Naive thymus-derived CD8-positive, alpha-beta T cell (primary cell): ENCODE measurements around the gene SORCS2. TPM values are rescaled to one million over a fixed set of nuclear protein-coding genes. Genes with fewer than 3 reads are reported as not detected.
"Not testable (repeated sequence)": the region's sequence is repeated elsewhere in the genome, so short reads cannot be mapped to it uniquely, and the experiment has no call there.

Source experiments
- ATAC-seq, 2 donors: fragments of 150-1000 bp; cut with Tn5 transposase in 1 of 2; sonication (Bioruptor Pico), chemical (Tn5 transposase) in 1 of 2; 1 replicate in 1 of 2; 2 replicates in 1 of 2; pipeline ENCODE4 v1.10.0; 2021; ENCODE audit warnings: mild to moderate bottlenecking in 2 of 2, moderate library complexity in 2 of 2
- POLR2A ChIA-PET: fragments of 350-600 bp; sonication (Branson Sonifier 250); formaldehyde crosslinking; loops from one replicate; lab custom pipeline; 2021; ENCODE audit warnings: antibody characterized with exemption; lab: Charles Lee
- DNase-seq, 10 donors: peaks; one replicate each; pipeline versions ENCODE4 v3.0.0 to v3.0.0-alpha.2; 2020 to 2022
- H3K27ac Mint-ChIP-seq, 10 donors: one replicate each; pipeline ENCODE4 v1.8.0; 2020 to 2022; ENCODE audit warnings: mild to moderate bottlenecking in 10 of 10, mixed read lengths in 10 of 10, moderate library complexity in 4 of 10, inconsistent platforms in 1 of 10
- H3K27me3 Mint-ChIP-seq, 5 donors: one replicate each; pipeline ENCODE4 v1.8.0; 2021 to 2022; ENCODE audit warnings: mixed read lengths in 5 of 5
- H3K36me3 Mint-ChIP-seq, 3 donors: one replicate each; pipeline ENCODE4 v1.8.0; 2020 to 2022; ENCODE audit warnings: mixed read lengths in 3 of 3, mild to moderate bottlenecking in 2 of 3, inconsistent platforms in 1 of 3
- H3K4me1 Mint-ChIP-seq, 4 donors: one replicate each; pipeline ENCODE4 v1.8.0; 2021 to 2022; ENCODE audit warnings: mixed read lengths in 4 of 4
- H3K4me3 Mint-ChIP-seq, 10 donors: one replicate each; pipeline ENCODE4 v1.8.0; 2020 to 2022; ENCODE audit warnings: mild to moderate bottlenecking in 10 of 10, mixed read lengths in 10 of 10, moderate library complexity in 6 of 10, inconsistent platforms in 1 of 10
- H3K9me3 Mint-ChIP-seq, 9 donors: one replicate each; pipeline ENCODE4 v1.8.0; 2020 to 2022; ENCODE audit warnings: mixed read lengths in 9 of 9, mild to moderate bottlenecking in 3 of 9, inconsistent platforms in 1 of 9, moderate library complexity in 1 of 9
- polyA plus RNA-seq, 3 donors: library from polyadenylated mRNA; unstranded; fragments of 300-500 nt; fragmentation: Illumina TruSeq; gene quantifications; one replicate each; pipeline ENCODE4 v1.2.3, GENCODE V29; 2021
- total RNA-seq, 8 experiments: library from RNA in 2 of 8; stranded (reverse) in 2 of 8; gene quantifications; one replicate each; pipeline ENCODE4 v1.2.3 and lab custom pipeline; 2021 to 2026

The SORCS2 gene
- total and polyA plus RNA-seq, 5 experiments from 2014 or later: not detected

DNA sequence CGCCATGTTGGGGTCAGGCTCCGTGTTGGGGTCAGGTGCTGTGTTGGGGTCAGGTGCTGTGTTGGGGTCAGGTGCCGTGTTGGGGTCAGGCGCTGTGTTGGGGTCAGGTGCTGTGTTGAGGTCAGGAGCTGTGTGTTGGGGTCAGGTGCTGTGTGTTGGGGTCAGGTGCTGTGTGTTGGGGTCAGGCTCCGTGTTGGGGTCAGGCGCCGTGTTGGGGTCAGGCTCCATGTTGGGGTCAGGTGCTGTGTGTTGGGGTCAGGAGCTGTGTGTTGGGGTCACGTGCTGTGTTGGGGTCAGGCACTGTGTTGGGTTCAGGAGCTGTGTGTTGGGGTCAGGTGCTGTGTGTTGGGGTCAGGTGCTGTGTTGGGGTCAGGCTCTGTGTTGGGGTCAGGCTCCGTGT lies 260.5 kb downstream of the SORCS2 start:
- H3K27ac Mint-ChIP-seq: peak overlapping the region in 1 of 10 donors; percentile 58
- POLR2A ChIA-PET: not testable (repeated sequence)

DNA sequence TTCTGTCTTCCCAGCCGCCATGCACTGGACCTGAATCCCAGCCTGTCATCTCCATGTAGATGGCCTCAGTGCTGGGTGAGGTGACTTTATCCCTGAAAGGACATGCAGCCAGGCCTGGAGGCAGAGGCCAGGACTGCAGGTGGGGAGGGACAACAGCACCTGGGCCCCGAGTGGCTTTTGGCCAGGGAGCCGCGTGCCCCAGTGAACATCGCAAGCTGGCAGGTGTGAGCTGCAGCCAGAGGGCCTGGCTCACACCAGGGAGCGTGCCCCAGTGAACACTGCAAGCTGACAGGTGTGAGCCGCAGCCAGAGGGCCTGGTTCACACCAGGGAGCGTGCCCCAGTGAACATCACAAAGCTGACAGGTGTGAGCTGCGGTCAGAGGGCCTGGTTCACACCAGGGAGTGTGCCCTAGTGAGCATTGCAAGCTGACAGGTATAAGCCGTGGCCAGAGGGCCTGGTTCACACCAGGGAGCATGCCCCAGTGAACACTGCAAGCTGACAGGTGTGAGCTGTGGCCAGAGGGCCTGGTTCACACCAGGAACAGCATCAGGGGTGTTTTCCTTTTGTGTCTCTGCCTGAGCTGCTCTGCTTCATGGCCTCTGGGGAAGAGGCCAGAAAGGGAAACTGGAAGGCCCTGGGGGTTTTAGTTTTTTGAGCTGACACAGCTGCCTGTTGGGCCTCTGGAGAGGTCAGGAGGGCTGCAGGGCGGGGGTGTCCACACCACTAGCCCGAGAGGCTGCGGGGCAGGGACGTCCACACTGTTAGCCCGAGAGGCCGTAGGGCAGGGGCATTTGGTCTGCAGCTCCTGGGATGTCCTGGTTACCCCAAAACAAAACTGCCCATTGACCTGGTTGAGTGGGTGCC lies 265.1 kb downstream of the SORCS2 start:
- no peak overlapping the region for H3K4me3 Mint-ChIP-seq
- DNase-seq (no peak), ATAC-seq (no peak)
- H3K9me3 Mint-ChIP-seq: peaks cover 0 to 2% (median 0%) of the 10 kb centered on the region in 9 donors
- peak overlapping the region in 1 of 10 donors; percentile 53 for H3K27ac Mint-ChIP-seq
- no peaks in the 10 kb centered on the region for H3K36me3 Mint-ChIP-seq
- H3K27me3 Mint-ChIP-seq: peaks cover 0 to 28% (median 11%) of the 10 kb centered on the region in 5 donors
- no peaks in the 10 kb centered on the region for H3K4me1 Mint-ChIP-seq
- POLR2A ChIA-PET: no interaction called here

More for the DNA sequence above, 260.5 kb downstream of the SORCS2 start:
- H3K27me3 Mint-ChIP-seq, H3K4me3 Mint-ChIP-seq, ATAC-seq, H3K9me3 Mint-ChIP-seq, H3K36me3 Mint-ChIP-seq, H3K4me1 Mint-ChIP-seq, DNase-seq: not testable (repeated sequence)

DNA sequence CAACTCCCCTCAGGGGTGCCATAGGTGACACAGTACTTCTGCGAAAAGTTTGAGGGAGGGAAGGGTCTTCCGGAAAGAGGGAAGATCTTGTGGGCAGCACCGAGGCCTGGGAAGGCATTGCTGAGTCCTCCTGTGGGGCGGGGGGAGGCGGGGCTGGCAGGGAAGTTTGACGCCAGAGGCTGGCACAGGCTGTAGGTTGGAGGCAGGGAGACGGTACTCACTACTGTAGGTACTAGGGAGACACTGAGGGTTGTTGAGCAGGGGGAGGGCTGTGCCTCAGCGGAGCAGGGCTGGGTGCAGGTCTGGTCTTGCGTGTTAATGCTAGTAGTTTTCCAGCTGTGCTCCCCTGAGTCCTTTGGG lies 265.7 kb downstream of the SORCS2 start:
- Mint-ChIP-seq H3K27ac (peak overlapping the region in 1 of 10 donors; percentile 53), H3K4me1 (no peaks in the 10 kb centered on the region), H3K36me3 (no peaks in the 10 kb centered on the region), H3K9me3 (peaks cover 0 to 2% (median 0%) of the 10 kb centered on the region in 9 donors), H3K27me3 (peaks cover 0 to 28% (median 7%) of the 10 kb centered on the region in 5 donors), H3K4me3 (no peak overlapping the region)
- POLR2A ChIA-PET: no interaction called here
- DNase-seq (no peak), ATAC-seq (no peak)

DNA sequence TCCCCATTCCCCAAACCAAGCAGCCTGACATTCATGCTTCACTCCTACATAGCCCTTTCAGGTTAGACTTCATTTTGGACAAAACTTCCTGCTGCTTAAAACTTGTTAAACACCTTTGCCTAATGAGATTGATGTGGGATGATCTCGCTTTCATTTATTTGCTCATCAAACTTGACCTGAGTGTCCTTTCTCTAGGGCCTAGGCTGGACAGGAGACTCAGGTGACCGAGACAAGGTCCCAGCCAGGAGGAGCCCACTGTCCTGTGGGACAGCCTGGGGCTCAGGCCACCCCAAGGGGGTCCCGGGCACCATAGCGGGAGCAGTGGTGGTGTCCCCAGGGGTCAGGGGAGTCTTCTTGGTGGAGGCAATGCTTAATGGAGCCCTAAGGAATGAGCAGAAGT lies 266.1 kb downstream of the SORCS2 start:
- Mint-ChIP-seq H3K9me3 (peaks cover 0 to 2% (median 0%) of the 10 kb centered on the region in 9 donors), H3K27ac (no peak overlapping the region), H3K4me3 (no peak overlapping the region), H3K4me1 (no peaks in the 10 kb centered on the region), H3K36me3 (no peaks in the 10 kb centered on the region), H3K27me3 (peaks cover 0 to 28% (median 7%) of the 10 kb centered on the region in 5 donors)
- DNase-seq (no peak), ATAC-seq (no peak)
- POLR2A ChIA-PET: no interaction called here

DNA sequence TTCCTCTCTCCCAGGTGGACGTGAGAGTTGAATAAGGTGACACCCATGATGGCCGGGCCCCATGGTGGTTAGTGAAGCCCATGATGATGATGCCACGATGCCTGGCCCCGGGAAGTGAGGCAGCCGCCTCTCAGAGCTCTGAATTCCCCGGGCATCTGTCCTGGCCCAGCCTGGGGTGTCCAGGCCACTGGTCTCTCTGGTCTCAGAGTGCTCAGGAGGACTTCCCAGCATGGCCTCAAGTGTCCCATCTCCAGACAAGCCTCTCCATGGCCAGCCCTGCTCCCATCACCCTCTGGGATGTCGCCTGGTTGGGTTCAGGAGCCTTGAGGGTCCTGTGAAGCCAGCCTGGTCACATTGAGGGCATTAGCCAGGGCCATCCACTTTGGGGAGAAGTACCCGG lies 267.1 kb downstream of the SORCS2 start:
- Mint-ChIP-seq H3K4me1 (no peaks in the 10 kb centered on the region), H3K27ac (peak overlapping the region in 1 of 10 donors; percentile 9), H3K27me3 (peaks cover 0 to 28% (median 7%) of the 10 kb centered on the region in 5 donors), H3K4me3 (no peak overlapping the region), H3K9me3 (peaks cover 0 to 3% (median 0%) of the 10 kb centered on the region in 9 donors), H3K36me3 (no peaks in the 10 kb centered on the region)
- no peak for DNase-seq
- ATAC-seq: no peak
- POLR2A ChIA-PET: no interaction called here

DNA sequence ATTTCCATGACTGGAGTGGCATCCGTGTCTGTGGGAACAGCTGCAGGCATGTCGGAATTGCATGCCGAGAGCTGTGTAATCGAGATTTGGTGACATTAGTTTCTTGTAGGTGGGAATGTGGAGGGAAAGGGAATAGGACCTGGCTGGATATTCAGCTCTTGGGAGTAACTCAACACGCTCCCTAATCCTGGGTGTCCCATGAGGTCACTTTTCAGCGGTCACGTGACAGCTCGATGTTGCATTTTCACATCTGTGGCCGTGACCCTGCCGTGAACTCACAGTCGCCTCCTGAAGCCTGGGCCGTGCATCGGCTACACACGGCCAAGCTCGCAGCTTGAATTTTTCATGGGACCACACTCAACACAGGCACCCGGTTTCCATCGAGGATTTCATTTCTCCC lies 268.2 kb downstream of the SORCS2 start:
- Mint-ChIP-seq H3K27ac (peak overlapping the region in 1 of 10 donors; percentile 49), H3K4me1 (no peaks in the 10 kb centered on the region), H3K27me3 (peaks cover 0 to 22% (median 7%) of the 10 kb centered on the region in 5 donors), H3K9me3 (peaks cover 0 to 3% (median 0%) of the 10 kb centered on the region in 9 donors), H3K36me3 (no peaks in the 10 kb centered on the region), H3K4me3 (no peak overlapping the region)
- POLR2A ChIA-PET: no interaction called here
- ATAC-seq (no peak), DNase-seq (no peak)

DNA sequence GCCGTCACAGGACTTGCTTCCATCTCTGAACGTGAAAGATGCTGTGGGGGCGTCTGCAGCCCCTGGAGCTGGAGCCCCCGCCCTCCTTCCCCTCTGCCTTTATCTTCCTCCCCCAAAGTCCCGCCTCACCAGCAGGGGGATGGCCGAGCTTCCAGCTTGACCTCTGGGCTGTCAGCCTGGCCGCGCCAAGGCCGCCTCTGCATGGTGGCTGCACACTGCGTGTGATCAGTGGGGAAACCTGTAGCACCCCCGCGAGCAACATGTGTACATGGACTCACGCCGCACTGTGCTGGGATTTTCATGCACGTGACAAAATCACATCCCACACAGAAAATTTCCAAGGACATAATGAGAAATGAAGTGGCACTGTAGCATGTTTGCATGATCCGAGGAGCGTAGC lies 268.9 kb downstream of the SORCS2 start:
- Mint-ChIP-seq H3K27me3 (peaks cover 0 to 19% (median 7%) of the 10 kb centered on the region in 5 donors), H3K36me3 (no peaks in the 10 kb centered on the region), H3K4me1 (no peaks in the 10 kb centered on the region), H3K27ac (no peak overlapping the region), H3K9me3 (peaks cover 0 to 4% (median 1%) of the 10 kb centered on the region in 9 donors), H3K4me3 (no peak overlapping the region)
- POLR2A ChIA-PET: no interaction called here
- ATAC-seq (no peak), DNase-seq (no peak)

DNA sequence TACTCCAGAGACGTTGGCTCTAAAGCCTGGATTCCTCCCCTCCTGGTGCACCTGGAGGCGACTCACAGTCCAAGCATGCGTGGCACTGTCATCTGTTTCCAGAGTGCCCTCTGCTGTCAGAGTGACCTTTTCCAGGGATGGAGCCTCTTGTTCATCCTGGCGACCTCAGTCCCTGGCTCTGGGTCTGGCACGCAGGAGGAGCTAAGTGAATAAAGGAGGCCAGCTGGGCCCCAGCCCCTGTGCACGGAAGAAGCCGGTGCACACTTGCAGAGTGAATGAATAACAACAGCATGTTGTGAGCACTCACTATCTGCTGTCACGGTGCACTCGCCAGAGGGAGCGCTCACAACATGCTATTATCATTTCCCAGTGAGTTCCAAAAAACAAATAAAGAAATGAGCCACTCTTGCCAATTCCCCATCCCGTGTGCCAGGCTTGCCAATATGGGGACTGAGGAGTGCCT lies 270.2 kb downstream of the SORCS2 start:
- H3K9me3 Mint-ChIP-seq: peaks cover 0 to 6% (median 2%) of the 10 kb centered on the region in 9 donors
- peaks cover 0 to 19% (median 7%) of the 10 kb centered on the region in 5 donors for H3K27me3 Mint-ChIP-seq
- no peak for ATAC-seq
- no peak overlapping the region for H3K27ac Mint-ChIP-seq
- H3K4me1 Mint-ChIP-seq: no peaks in the 10 kb centered on the region
- POLR2A ChIA-PET: no interaction called here
- H3K4me3 Mint-ChIP-seq: no peak overlapping the region
- no peaks in the 10 kb centered on the region for H3K36me3 Mint-ChIP-seq
- DNase-seq: no peak

DNA sequence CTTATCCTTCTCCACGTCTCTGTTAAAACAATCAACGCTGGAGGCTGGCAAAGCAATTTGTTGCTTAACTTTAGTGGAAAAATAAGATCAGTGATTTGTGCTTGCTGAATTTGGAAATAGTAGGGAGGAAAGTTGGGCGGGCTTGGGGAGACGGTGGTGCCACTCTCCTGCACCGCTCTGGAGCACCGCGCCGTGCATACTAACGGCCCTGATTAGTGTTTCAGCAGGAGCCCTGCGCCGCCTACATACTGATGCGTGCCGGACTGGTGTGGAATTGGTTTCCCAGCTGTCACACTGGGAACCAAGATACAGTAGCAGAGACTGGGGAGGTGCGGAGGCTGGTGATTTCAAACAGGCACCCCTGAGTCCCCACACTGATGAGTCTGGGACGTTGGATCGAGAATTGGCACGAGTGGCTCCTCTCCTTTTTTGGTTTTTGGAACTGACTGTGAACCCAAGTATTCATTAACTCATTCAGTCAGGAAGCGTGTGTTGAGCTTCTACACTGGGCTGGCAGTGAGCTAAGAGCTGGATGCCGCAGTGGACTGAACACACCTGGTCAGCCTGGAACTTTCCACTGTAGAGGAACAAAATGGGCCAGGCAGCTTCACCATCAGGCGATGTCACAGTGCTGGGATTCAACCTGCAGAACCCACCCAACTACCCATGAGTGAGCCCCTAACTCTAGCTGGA lies 271.4 kb downstream of the SORCS2 start:
- H3K9me3 Mint-ChIP-seq: peaks cover 0 to 8% (median 2%) of the 10 kb centered on the region in 9 donors
- no peaks in the 10 kb centered on the region for H3K36me3 Mint-ChIP-seq
- POLR2A ChIA-PET: no interaction called here
- DNase-seq (no peak), ATAC-seq (no peak)
- H3K4me3 Mint-ChIP-seq: no peak overlapping the region
- peaks cover 0 to 19% (median 7%) of the 10 kb centered on the region in 5 donors for H3K27me3 Mint-ChIP-seq
- no peak overlapping the region for H3K27ac Mint-ChIP-seq
- no peaks in the 10 kb centered on the region for H3K4me1 Mint-ChIP-seq

DNA sequence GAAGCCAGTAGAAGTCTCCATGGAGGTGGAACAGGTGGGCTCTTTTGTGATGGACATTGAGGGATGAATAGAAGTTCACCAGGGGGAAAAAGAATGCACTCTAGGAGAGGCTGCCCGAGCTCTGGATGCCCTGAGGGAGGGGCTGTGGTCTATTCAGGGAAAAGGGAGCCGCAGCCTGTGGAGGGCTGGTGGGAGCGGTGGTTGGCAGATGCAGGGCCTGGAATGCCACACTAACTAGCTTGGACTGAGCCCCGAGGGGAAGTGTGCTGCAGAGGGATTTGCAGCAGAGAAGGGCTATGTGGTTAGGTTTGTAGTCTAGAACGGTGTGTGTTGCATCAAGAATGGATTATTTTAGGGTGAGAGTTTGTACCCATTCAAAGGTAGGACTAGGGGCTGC lies 271.9 kb downstream of the SORCS2 start:
- POLR2A ChIA-PET: no interaction called here
- DNase-seq (no peak), ATAC-seq (no peak)
- peaks cover 0 to 8% (median 2%) of the 10 kb centered on the region in 9 donors for H3K9me3 Mint-ChIP-seq
- no peaks in the 10 kb centered on the region for H3K36me3 Mint-ChIP-seq
- no peak overlapping the region for H3K4me3 Mint-ChIP-seq
- peaks cover 0 to 19% (median 7%) of the 10 kb centered on the region in 5 donors for H3K27me3 Mint-ChIP-seq
- H3K4me1 Mint-ChIP-seq: no peaks in the 10 kb centered on the region
- H3K27ac Mint-ChIP-seq: no peak overlapping the region

DNA sequence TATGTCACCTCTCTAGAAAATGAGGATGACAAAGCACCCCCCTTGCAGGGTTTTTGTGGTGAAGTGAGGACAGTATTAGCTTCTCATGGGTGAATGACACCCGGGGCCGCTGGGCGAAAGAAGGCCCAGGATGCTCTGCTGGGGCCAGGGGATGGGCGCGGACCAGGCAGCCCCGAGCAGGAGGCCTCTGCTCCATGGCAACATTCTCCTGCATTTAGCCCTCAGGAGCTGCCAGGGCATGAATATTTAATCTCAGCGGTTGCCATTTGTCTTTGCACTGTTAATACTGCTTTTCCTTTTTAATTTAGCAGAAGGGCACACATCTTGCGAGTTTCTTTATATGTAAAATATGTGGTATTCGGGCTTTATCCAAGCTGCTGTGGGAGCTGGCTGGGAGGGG lies 272.7 kb downstream of the SORCS2 start:
- Mint-ChIP-seq H3K4me3 (no peak overlapping the region), H3K4me1 (no peaks in the 10 kb centered on the region), H3K27me3 (peaks cover 0 to 20% (median 9%) of the 10 kb centered on the region in 5 donors), H3K27ac (no peak overlapping the region), H3K9me3 (peaks cover 0 to 8% (median 2%) of the 10 kb centered on the region in 9 donors), H3K36me3 (no peaks in the 10 kb centered on the region)
- ATAC-seq (no peak), DNase-seq (no peak)
- POLR2A ChIA-PET: no interaction called here

DNA sequence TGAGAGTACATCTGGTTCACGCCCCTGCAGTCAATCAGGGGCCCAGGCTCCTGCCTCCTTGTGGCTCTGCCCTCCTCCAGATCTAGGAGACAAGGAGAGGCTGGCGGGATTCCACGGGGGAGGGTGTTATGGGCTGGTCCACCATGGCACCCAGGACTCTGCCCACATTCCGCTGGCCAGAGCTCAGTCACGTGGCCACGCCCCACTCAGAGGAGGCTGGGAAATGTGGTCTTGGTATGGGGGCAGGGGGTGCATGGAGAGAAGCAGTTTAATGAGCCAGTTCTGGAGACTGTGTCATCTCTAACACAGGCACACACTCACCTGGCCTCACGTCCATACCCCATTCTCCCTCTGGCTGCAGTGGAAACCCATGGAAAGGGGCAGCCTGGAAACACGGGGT lies 273.9 kb downstream of the SORCS2 start:
- POLR2A ChIA-PET: no interaction called here
- Mint-ChIP-seq H3K4me1 (no peaks in the 10 kb centered on the region), H3K36me3 (no peaks in the 10 kb centered on the region), H3K27me3 (peaks cover 0 to 23% (median 10%) of the 10 kb centered on the region in 5 donors), H3K4me3 (no peak overlapping the region), H3K27ac (no peak overlapping the region), H3K9me3 (peaks cover 0 to 8% (median 2%) of the 10 kb centered on the region in 9 donors)
- ATAC-seq (no peak), DNase-seq (no peak)

DNA sequence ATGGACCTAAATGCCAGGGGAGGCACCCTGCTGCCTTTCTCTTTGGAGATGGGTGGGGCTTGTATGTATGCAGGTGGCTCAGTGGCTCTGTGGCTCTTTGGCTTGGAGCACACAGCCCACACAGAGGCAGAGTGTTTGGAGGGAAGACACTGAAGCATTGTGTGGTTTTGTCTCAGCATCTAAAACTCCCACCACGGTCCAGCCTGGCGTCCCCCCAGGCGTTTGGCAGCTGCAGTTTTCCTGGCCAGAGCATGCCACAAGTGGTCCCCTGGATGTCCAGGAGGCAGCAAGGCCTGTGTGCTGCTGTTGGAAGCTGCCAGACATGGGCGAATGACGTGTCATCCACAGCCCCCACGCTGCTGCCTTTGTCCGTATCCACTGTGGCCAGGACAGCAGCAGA lies 274.6 kb downstream of the SORCS2 start:
- peaks cover 0 to 8% (median 1%) of the 10 kb centered on the region in 9 donors for H3K9me3 Mint-ChIP-seq
- ATAC-seq (no peak), DNase-seq (no peak)
- H3K27me3 Mint-ChIP-seq: peaks cover under 1 to 23% (median 7%) of the 10 kb centered on the region in 5 donors
- H3K27ac Mint-ChIP-seq: no peak overlapping the region
- POLR2A ChIA-PET: no interaction called here
- peaks cover 0 to under 1% (median 0%) of the 10 kb centered on the region in 4 donors for H3K4me1 Mint-ChIP-seq
- H3K36me3 Mint-ChIP-seq: no peaks in the 10 kb centered on the region
- no peak overlapping the region for H3K4me3 Mint-ChIP-seq
